ENCODE results near the gene CACNA1E. TPM values are rescaled to one million over a fixed set of nuclear protein-coding genes. Genes with fewer than 3 reads are reported as not detected.

The CACNA1E gene
- total and polyA plus RNA-seq, 2 donors (not counting 1 experiment from before 2014, with no cell fraction given) = 0.37 to 0.40 TPM

DNA sequence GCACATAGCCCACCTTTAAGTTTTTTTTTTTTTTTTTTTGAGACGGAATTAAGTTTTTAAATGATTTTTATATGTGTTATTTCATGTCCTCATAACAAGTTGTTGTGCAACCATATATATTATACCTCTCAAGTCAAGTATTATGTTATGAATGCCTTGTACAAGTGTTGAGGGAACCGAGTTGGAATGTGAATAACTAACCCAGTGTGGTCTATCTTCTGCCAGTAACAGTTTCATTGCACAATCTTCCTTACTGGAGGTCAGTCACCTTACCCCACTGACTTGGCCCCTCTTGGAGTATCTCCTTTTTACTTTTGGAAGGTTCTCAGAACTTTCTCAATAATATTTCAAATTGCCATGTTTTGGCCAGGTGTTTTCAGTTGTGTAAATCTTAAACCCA is 201.9 kb downstream of the CACNA1E start:
- Histone ChIP-seq H3K27ac (ENCODE audit: low read length in 2 of 2) (no peak overlapping the region), H3K9me3 (ENCODE audit: control extremely low read depth in 1 of 3, control insufficient read depth in 2 of 3, insufficient read depth in 1 of 3, low read length in 2 of 3) (no peaks in the 10 kb centered on the region), H3K79me2 (ENCODE audit: control insufficient read depth, insufficient read depth, low read length) (no peaks in the 10 kb centered on the region), H3K27me3 (replicated peaks in 1 of 4; ENCODE audit: control extremely low read depth in 1 of 4, control insufficient read depth in 3 of 4, insufficient read depth in 4 of 4, low read length in 3 of 4) (no peaks in the 10 kb centered on the region), H3K4me3 (ENCODE audit: control extremely low read depth in 1 of 5, extremely low read depth in 1 of 5, insufficient read depth in 1 of 5, low read depth in 2 of 5, low read length in 4 of 5) (no peak overlapping the region), H4K20me1 (ENCODE audit: control insufficient read depth, insufficient read depth, low read length, poor library complexity, severe bottlenecking) (no peaks in the 10 kb centered on the region), H3K4me1 (ENCODE audit: control insufficient read depth in 2 of 2, insufficient read depth in 2 of 2, low read length in 2 of 2) (no peaks in the 10 kb centered on the region), H2AFZ (ENCODE audit: insufficient read depth, low read depth, low read length, poor library complexity, severe bottlenecking) (no peak overlapping the region), H3K36me3 (replicated peaks in 1 of 2; ENCODE audit: control extremely low read depth in 1 of 2, control insufficient read depth in 1 of 2, extremely low read depth in 1 of 2, insufficient read depth in 2 of 2, low read length in 1 of 2) (no peaks in the 10 kb centered on the region), H3K4me2 (replicated peaks; ENCODE audit: low read depth, low read length, poor library complexity, severe bottlenecking) (no peak overlapping the region), H3K9ac (ENCODE audit: low read length) (no peak overlapping the region)
- no peak overlapping the region for H3K4me3 Mint-ChIP-seq
- POLR2A ChIA-PET = no interaction called here
- CTCF ChIA-PET = no interaction called here
- H3K4me1 Mint-ChIP-seq = no peaks in the 10 kb centered on the region
- H3K9me3 Mint-ChIP-seq (ENCODE audit: insufficient read depth) = no peaks in the 10 kb centered on the region
- TF ChIP-seq, protein P1, sequence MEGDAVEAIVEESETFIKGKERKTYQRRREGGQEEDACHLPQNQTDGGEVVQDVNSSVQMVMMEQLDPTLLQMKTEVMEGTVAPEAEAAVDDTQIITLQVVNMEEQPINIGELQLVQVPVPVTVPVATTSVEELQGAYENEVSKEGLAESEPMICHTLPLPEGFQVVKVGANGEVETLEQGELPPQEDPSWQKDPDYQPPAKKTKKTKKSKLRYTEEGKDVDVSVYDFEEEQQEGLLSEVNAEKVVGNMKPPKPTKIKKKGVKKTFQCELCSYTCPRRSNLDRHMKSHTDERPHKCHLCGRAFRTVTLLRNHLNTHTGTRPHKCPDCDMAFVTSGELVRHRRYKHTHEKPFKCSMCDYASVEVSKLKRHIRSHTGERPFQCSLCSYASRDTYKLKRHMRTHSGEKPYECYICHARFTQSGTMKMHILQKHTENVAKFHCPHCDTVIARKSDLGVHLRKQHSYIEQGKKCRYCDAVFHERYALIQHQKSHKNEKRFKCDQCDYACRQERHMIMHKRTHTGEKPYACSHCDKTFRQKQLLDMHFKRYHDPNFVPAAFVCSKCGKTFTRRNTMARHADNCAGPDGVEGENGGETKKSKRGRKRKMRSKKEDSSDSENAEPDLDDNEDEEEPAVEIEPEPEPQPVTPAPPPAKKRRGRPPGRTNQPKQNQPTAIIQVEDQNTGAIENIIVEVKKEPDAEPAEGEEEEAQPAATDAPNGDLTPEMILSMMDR (IDR thresholded peaks at IDR 0.05) = no peak
- TF ChIP-seq EZH2 (IDR thresholded peaks at IDR 0.05; ENCODE audit: borderline replicate concordance, insufficient read depth, low read depth, low read length, poor library complexity, severe bottlenecking) = no peak
- no peak overlapping the region for H3K27ac Mint-ChIP-seq
- H3K27me3 Mint-ChIP-seq = peaks cover 17% of the 10 kb centered on the region
- no CpG with 5 or more reads among the region's 2 CpGs for WGBS (ENCODE audit: insufficient coverage)
- intact Hi-C loops (cut with micrococcal nuclease) = no loop called here
- ATAC-seq (ENCODE audit: low read depth) = no peak
- no peak for DNase-seq

DNA sequence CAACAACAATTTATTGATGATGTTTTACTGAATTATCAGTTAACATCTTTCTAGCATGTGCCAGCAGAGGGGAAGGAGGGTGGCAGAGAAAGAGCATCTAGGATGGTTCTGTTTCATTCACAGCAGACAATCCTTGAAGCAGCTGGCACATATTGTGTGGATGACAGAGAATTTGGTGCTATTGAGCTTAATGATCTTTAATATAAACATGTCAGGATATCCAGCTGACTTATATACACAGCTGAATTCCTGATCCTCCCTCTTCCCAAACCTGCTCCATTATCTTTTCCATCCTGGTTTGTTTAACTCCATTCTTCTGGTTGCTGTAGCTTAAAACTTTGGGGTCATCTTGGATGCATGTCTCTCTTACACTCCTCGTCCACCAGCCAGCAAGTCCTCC is 218.6 kb downstream of the CACNA1E start:
- intact Hi-C loops (cut with micrococcal nuclease) = no loop called here
- CTCF ChIA-PET = interaction anchor here (1.3 kb wide), 1 partner anchor 25 kb away, joined by 3 read pairs; no protein-coding TSS in a partner anchor
- Histone ChIP-seq H3K9ac (ENCODE audit: low read length) (no peak overlapping the region), H3K9me3 (ENCODE audit: control extremely low read depth in 1 of 3, control insufficient read depth in 2 of 3, insufficient read depth in 1 of 3, low read length in 2 of 3) (no peaks in the 10 kb centered on the region), H3K4me3 (ENCODE audit: control extremely low read depth in 1 of 5, extremely low read depth in 1 of 5, insufficient read depth in 1 of 5, low read depth in 2 of 5, low read length in 4 of 5) (no peak overlapping the region), H3K27me3 (replicated peaks in 1 of 4; ENCODE audit: control extremely low read depth in 1 of 4, control insufficient read depth in 3 of 4, insufficient read depth in 4 of 4, low read length in 3 of 4) (peaks cover 0 to 3% (median 0%) of the 10 kb centered on the region in 4 experiments), H3K79me2 (ENCODE audit: control insufficient read depth, insufficient read depth, low read length) (no peaks in the 10 kb centered on the region), H3K36me3 (replicated peaks in 1 of 2; ENCODE audit: control extremely low read depth in 1 of 2, control insufficient read depth in 1 of 2, extremely low read depth in 1 of 2, insufficient read depth in 2 of 2, low read length in 1 of 2) (no peaks in the 10 kb centered on the region), H3K4me2 (replicated peaks; ENCODE audit: low read depth, low read length, poor library complexity, severe bottlenecking) (no peak overlapping the region), H3K27ac (ENCODE audit: low read length in 2 of 2) (no peak overlapping the region), H2AFZ (ENCODE audit: insufficient read depth, low read depth, low read length, poor library complexity, severe bottlenecking) (no peak overlapping the region), H4K20me1 (ENCODE audit: control insufficient read depth, insufficient read depth, low read length, poor library complexity, severe bottlenecking) (no peaks in the 10 kb centered on the region), H3K4me1 (ENCODE audit: control insufficient read depth in 2 of 2, insufficient read depth in 2 of 2, low read length in 2 of 2) (no peaks in the 10 kb centered on the region)
- no peak for DNase-seq
- H3K27ac Mint-ChIP-seq = no peak overlapping the region
- WGBS (ENCODE audit: insufficient coverage) = 90% methylated on average over 1 of the region's 1 CpG
- no peaks in the 10 kb centered on the region for H3K9me3 Mint-ChIP-seq (ENCODE audit: insufficient read depth)
- TF ChIP-seq EZH2 (IDR thresholded peaks at IDR 0.05; ENCODE audit: borderline replicate concordance, insufficient read depth, low read depth, low read length, poor library complexity, severe bottlenecking) = no peak
- TF ChIP-seq, protein P1 (IDR thresholded peaks at IDR 0.05) = no peak
- H3K4me1 Mint-ChIP-seq = no peaks in the 10 kb centered on the region
- POLR2A ChIA-PET = no interaction called here
- no peak for ATAC-seq (ENCODE audit: low read depth)
- H3K27me3 Mint-ChIP-seq = peaks cover 16% of the 10 kb centered on the region
- no peak overlapping the region for H3K4me3 Mint-ChIP-seq
